Measurements from ENCODE around the gene WNT6. TPM values are rescaled to one million over a fixed set of nuclear protein-coding genes. Genes with fewer than 3 reads are reported as not detected.

The WNT6 gene
- total and polyA plus RNA-seq, 4 donors = 0.08 to 0.20 TPM; not detected in 2

DNA sequence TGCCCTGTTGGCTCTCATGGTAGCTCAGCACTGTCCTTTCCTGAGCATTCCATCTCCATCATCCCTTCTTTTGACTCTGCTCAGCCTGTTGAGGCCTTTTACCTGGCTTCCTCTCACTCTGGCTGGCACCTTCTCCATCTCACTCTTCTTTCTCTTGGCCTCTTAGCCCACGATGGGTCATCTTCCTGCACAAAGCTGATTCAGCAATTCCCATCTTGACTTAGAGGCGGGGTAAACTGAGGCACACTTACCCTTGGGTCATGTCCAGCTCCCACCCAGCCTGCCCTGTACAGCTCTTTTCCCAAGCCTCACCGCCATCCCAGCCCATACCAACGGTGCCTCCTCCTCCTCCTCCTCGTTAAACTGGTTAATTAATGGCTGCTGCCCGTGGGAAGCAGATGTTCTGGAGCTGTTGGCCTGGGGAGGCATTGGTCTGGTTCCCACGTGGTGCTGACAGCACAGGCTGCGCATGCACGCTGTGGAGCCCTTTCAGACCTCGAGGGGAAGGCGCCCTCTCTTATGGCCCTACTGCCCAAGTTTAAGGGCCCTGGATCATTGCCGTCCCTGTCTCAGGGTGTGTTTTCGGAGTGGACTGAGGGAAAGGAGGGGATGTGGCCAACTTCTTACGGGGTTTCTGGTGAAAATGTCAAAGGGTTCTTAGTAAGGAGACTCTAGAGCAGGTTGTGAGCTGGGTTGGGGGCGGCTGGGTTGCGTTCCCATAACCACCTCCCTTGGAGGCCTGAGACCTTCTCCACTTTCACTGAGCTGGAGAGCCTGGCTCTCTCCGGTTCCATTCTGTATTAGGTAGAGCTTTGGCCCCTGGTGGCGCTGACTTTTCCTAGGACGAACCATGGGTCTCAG lies 31.9 kb downstream of the WNT6 start:
- no peaks in the 10 kb centered on the region for H3K36me3 ChIP-seq (ENCODE audit: control insufficient read depth in 4 of 4, insufficient read depth in 3 of 4, low read depth in 1 of 4, low read length in 3 of 4)
- 51% methylated on average over 19 of the region's 19 CpGs for WGBS
- no peak for DNase-seq (ENCODE audit: low spot score)
- no peak overlapping the region for H3K4me3 ChIP-seq (ENCODE audit: low read depth in 1 of 3, low read length in 3 of 3)
- peaks cover 4 to 13% (median 10%) of the 10 kb centered on the region in 4 donors for H3K4me1 ChIP-seq (ENCODE audit: control insufficient read depth in 4 of 4, insufficient read depth in 4 of 4, low read length in 3 of 4)
- no peak overlapping the region for H3K27ac ChIP-seq (ENCODE audit: low read depth in 1 of 2, low read length in 2 of 2)
- no peaks in the 10 kb centered on the region for H3K9me3 ChIP-seq (ENCODE audit: control insufficient read depth in 4 of 4, low read length in 3 of 4)
- TF ChIP-seq JUND (IDR thresholded peaks at IDR 0.05) = no peak
- TF ChIP-seq, protein P1, sequence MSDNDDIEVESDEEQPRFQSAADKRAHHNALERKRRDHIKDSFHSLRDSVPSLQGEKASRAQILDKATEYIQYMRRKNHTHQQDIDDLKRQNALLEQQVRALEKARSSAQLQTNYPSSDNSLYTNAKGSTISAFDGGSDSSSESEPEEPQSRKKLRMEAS (IDR thresholded peaks at IDR 0.05) = no peak
- no peak for TF ChIP-seq NR2F2 (IDR thresholded peaks at IDR 0.05)
- no peak overlapping the region for H3K9ac ChIP-seq (ENCODE audit: low read depth in 1 of 2, low read length in 2 of 2)
- H3K27me3 ChIP-seq (ENCODE audit: control insufficient read depth in 4 of 4, insufficient read depth in 4 of 4, low read length in 3 of 4) = peaks cover 0 to 11% (median 4%) of the 10 kb centered on the region in 4 donors

- Histone ChIP-seq H3K9ac (ENCODE audit: low read depth in 1 of 2, low read length in 2 of 2) (no peak overlapping the region), H3K4me3 (ENCODE audit: low read depth in 1 of 3, low read length in 3 of 3) (peak overlapping the region in 1 of 3 donors; percentile 44)
Observed at GRCh38 chr2:218892693-218893348, 33.2 kb downstream of the WNT6 start.

GRCh38 chr2:218893349-218894150 lies 33.9 kb downstream of the WNT6 start:
- Histone ChIP-seq H3K9ac (ENCODE audit: low read depth in 1 of 2, low read length in 2 of 2) (no peak overlapping the region), H3K36me3 (ENCODE audit: control insufficient read depth in 4 of 4, insufficient read depth in 3 of 4, low read depth in 1 of 4, low read length in 3 of 4) (no peaks in the 10 kb centered on the region), H3K4me3 (ENCODE audit: low read depth in 1 of 3, low read length in 3 of 3) (peak overlapping the region in 1 of 3 donors; percentile 44), H3K4me1 (ENCODE audit: control insufficient read depth in 4 of 4, insufficient read depth in 4 of 4, low read length in 3 of 4) (peaks cover 4 to 20% (median 12%) of the 10 kb centered on the region in 4 donors), H3K27ac (ENCODE audit: low read depth in 1 of 2, low read length in 2 of 2) (peak overlapping the region in 1 of 2 donors; percentile 8), H3K9me3 (ENCODE audit: control insufficient read depth in 4 of 4, low read length in 3 of 4) (no peaks in the 10 kb centered on the region), H3K27me3 (ENCODE audit: control insufficient read depth in 4 of 4, insufficient read depth in 4 of 4, low read length in 3 of 4) (peaks cover 4 to 11% (median 8%) of the 10 kb centered on the region in 4 donors)
- TF ChIP-seq, protein P1 (IDR thresholded peaks at IDR 0.05) = no peak
- WGBS = 29% methylated on average over 10 of the region's 10 CpGs
- DNase-seq (ENCODE audit: low spot score) = no peak

More at GRCh38 chr2:218892693-218893348, 33.2 kb downstream of the WNT6 start:
- DNase-seq (ENCODE audit: low spot score) = peak; percentile 49
- WGBS = 2% methylated on average over 72 of the region's 72 CpGs
- TF ChIP-seq SP1 (IDR thresholded peaks at IDR 0.05) (no peak), GABPA (IDR thresholded peaks at IDR 0.05 in 1 of 2, conservative IDR thresholded peaks at IDR 0.05 in 1 of 2) (no peak), CTCF (IDR thresholded peaks at IDR 0.05; ENCODE audit: low read depth, low read length, missing input control) (peak; percentile 2)
- Histone ChIP-seq H3K9me3 (ENCODE audit: control insufficient read depth in 4 of 4, low read length in 3 of 4) (no peaks in the 10 kb centered on the region), H3K27me3 (ENCODE audit: control insufficient read depth in 4 of 4, insufficient read depth in 4 of 4, low read length in 3 of 4) (peaks cover 4 to 11% (median 7%) of the 10 kb centered on the region in 4 donors), H3K36me3 (ENCODE audit: control insufficient read depth in 4 of 4, insufficient read depth in 3 of 4, low read depth in 1 of 4, low read length in 3 of 4) (no peaks in the 10 kb centered on the region), H3K4me1 (ENCODE audit: control insufficient read depth in 4 of 4, insufficient read depth in 4 of 4, low read length in 3 of 4) (peaks cover 4 to 13% (median 10%) of the 10 kb centered on the region in 4 donors), H3K27ac (ENCODE audit: low read depth in 1 of 2, low read length in 2 of 2) (peak overlapping the region in 1 of 2 donors; percentile 8)
